ENCODE results near the gene XPNPEP1.

XPNPEP1 gene

GRCh38 chr10:109947111-109947920 is 24.0 kb upstream of the XPNPEP1 start:
- DNase-seq, result no peak

GRCh38 chr10:109946680-109947079 is 23.4 kb upstream of the XPNPEP1 start:
- no peak for DNase-seq

DNA sequence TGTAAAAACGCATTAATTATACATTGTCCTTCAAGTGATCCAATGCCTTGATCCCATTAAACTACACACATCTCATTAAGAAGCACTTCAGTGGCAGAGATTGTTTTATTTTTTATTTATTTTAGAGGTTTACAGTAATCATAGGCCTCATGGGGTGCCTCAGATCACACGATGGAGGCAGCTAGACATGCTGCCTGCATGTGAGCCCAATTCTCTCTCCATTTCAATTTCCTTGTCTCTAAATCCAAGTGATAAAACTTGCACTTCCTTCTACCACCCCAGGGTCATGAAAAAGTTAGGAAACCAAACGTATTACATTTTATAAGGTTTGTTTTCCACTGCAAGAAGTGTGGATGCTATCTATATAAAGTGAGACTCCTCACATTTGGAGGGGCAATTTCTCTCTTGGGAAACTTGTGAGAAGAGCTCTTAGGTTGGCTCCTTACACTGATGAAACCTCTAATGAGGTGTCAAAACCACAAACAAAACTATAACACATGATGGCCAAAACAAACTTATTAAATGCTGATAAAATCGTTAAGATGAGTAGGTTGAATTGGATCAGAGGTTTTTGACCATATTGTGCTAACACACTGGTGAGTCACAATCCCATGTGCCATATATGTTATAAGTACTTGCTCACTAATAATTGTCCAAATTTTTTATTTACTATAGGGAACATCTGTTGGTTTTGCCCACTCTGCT is 22.3 kb upstream of the XPNPEP1 start:
- DNase-seq, result no peak

DNA sequence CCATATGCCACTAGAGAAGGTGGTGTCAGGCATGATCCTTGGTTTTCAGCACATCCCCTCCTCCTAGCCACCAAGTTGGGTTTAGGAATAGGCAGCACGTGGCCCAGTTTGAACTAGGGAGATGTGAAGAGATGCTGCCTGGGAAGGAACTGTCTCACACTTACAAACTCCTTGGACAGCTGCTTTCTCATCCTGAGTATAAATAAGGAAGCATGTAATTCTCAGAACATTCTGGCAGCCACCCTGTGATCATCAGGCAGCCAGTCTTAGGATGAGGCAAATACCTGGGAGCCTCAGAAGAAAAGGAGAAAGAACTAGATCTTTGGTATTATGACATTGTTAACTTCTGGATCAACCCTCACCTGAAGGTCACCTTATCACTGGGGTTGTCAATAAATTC is 21.3 kb upstream of the XPNPEP1 start:
- no peak for DNase-seq

- no peak for DNase-seq
These were observed 18.0 kb upstream of the XPNPEP1 start for GRCh38 chr10:109941236-109941862.

- DNase-seq, result no peak
These were observed 17.2 kb upstream of the XPNPEP1 start for GRCh38 chr10:109940553-109940952.

- no peak for DNase-seq
These were observed 16.8 kb upstream of the XPNPEP1 start for GRCh38 chr10:109940117-109940516.

DNA sequence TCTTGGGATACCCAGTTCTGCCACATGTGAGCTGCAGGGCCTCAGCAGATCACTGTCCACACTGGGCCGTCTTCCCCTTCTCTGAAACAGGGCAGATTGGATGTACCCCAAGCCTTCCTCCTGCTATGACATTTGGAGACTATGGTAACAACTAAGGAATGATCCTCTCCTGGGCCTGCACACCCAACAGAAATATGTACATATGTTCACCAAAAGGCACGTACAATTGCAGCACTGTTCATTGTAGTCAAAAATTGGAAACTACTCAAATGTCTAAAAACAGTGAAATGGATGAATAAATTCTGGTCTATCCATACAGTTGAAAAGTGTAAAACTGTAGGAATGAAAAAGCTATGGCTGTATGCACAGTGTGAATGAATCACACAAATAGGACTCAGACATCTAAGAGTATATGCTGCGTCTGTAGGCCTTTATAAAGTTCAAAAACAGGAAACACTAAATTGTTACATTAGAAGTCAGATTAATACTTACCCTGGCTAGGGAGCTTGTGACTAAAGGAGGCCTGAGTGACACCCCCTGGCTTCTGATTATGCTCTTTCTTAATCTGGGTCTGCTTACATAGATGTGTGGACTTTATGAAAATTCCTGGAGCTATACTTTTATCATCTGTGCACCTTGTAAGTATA is 16.1 kb upstream of the XPNPEP1 start:
- DNase-seq, result no peak

DNA sequence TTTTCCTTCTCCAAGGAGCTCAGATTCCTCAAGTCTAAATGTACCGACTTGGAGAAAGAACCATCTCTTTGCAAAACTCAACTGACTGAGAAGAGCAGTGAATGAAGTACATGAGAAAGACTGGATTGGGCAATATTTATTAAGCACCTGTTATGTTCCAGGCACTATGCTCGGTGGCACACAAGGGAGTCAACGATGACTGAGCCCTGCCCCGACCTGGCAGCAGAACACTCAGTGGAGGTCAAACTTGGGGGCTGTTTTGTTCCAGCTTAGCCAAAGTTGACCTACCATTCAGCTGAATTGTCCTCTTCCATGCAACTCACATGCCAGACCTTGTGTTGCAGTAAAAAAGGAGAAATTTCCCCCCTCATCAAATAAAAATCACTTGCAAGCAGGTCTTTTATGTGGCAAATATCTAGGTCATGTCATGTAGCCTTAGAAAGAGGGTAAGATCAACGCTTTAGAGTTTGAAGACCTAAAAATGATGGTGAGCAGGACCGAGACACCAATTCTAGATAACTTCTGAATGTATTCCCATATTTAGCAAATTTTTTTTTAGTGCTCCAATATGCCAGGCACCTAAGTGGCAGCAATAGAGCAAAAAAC is 14.3 kb upstream of the XPNPEP1 start:
- DNase-seq, result no peak

GRCh38 chr10:109934958-109935793 is 11.9 kb upstream of the XPNPEP1 start:
- DNase-seq, result peak; percentile 18

DNA sequence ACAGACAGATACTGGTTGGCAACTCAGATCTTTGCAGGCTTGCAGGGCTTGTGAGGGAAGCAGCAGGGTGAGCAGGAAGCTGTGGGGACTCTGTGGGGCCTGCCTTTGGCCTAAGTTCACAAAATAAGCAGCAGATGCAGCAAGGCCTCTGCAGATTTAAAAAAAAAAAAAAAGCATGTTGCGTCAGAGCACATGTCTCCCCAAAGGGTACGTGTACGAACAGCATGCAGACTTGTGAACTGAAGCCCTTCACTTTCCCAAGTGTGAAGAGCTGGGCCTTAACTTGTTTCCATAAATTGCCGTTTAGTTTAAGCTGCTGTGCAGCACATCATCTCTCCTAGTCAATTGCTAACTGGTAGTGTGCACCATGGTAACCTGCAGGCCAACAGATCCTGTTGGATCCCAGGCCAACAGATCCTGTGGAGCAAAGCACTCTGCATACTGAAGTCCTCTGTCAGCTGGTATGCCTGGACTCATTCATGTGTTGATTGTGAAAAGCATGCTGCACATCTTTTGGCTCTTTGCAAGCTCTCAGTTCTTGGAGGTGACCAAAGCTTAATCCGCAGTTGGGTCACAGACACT is 10.8 kb upstream of the XPNPEP1 start:
- no peak for DNase-seq

GRCh38 chr10:109932968-109933367 is 9.7 kb upstream of the XPNPEP1 start:
- no peak for DNase-seq

GRCh38 chr10:109932391-109932790 is 9.1 kb upstream of the XPNPEP1 start:
- no peak for DNase-seq

- DNase-seq, result no peak
These were observed 7.9 kb upstream of the XPNPEP1 start for GRCh38 chr10:109931163-109931562.

GRCh38 chr10:109929501-109930219 is 6.3 kb upstream of the XPNPEP1 start:
- no peak for DNase-seq

- DNase-seq, result no peak
These were observed 5.2 kb upstream of the XPNPEP1 start for GRCh38 chr10:109928475-109928891.

GRCh38 chr10:109926825-109927224 is 3.5 kb upstream of the XPNPEP1 start:
- DNase-seq, result no peak

GRCh38 chr10:109926061-109926745 is 2.9 kb upstream of the XPNPEP1 start:
- DNase-seq, result no peak

GRCh38 chr10:109924967-109925620 is 1.8 kb upstream of the XPNPEP1 start:
- no peak for DNase-seq

DNA sequence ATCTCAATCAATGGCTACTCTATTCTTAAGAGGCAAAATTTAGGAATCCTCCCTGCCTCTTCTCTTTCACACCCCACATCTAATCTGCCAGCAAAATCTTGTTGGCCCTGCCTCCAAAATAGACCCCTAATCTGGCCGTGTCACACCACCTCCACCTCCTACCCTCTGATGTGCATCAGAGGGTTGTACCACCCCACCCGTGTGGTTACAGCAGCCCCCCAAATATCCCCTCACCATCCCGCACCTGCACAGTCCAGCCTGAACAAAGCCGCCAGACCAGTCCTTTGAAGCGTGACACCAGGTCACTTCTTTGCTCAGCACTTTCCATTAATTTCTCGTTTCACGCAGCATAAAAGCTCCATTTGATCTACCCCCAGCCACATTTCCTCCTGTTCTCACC is 776 bp upstream of the XPNPEP1 start:
- DNase-seq, result no peak

Measured in SHP77 treated with DMSO at 0.1 percent for 48 hours (cell line).